ENCODE results near the gene GGA2. TPM values are rescaled to one million over a fixed set of nuclear protein-coding genes. Genes with fewer than 3 reads are reported as not detected.

The GGA2 gene
- total RNA-seq, 4 donors from 2014 or later: 36.5 to 50.5 (median 41.5) TPM

- WGBS, 2 donors (ENCODE audit: low coverage in 1 of 2): 87 to 100% methylated on average over 3 of the region's 5 CpGs
- Histone ChIP-seq H3K4me1 (no peaks in the 10 kb centered on the region), H3K36me3 (peaks cover 0 to 94% of the 10 kb centered on the region in 2 donors), H3K4me3 (no peak overlapping the region), H3K9me3 (no peaks in the 10 kb centered on the region), H3K27me3 (no peaks in the 10 kb centered on the region), H3K27ac (no peak overlapping the region)
- TF ChIP-seq POLR2AphosphoS5 (IDR thresholded peaks at IDR 0.05) (no peak), EP300 (IDR thresholded peaks at IDR 0.05) (no peak), CTCF (IDR thresholded peaks at IDR 0.05) (no peak), POLR2A (IDR thresholded peaks at IDR 0.05) (no peak)
- ATAC-seq: no peak
Observed at GRCh38 chr16:23530062-23530461, 19.8 kb upstream of the GGA2 start.

GRCh38 chr16:23528644-23529310, 18.5 kb upstream of the GGA2 start:
- no peak for ATAC-seq
- H3K4me1 ChIP-seq: no peaks in the 10 kb centered on the region
- no peaks in the 10 kb centered on the region for H3K9me3 ChIP-seq
- TF ChIP-seq POLR2A (IDR thresholded peaks at IDR 0.05): no peak
- no peak for TF ChIP-seq CTCF (IDR thresholded peaks at IDR 0.05)
- no peak for TF ChIP-seq POLR2AphosphoS5 (IDR thresholded peaks at IDR 0.05)
- TF ChIP-seq EP300 (IDR thresholded peaks at IDR 0.05): no peak
- H3K36me3 ChIP-seq: peaks cover 0 to 94% of the 10 kb centered on the region in 2 donors
- no peak overlapping the region for H3K27ac ChIP-seq
- WGBS, 2 donors (ENCODE audit: low coverage in 1 of 2): 89 to 90% methylated on average over 7 to 8 of the region's 10 CpGs
- H3K27me3 ChIP-seq: no peaks in the 10 kb centered on the region
- no peak overlapping the region for H3K4me3 ChIP-seq

GRCh38 chr16:23527961-23528643, 17.8 kb upstream of the GGA2 start:
- no peaks in the 10 kb centered on the region for H3K27me3 ChIP-seq
- ATAC-seq: no peak
- no peak overlapping the region for H3K4me3 ChIP-seq
- TF ChIP-seq POLR2A (IDR thresholded peaks at IDR 0.05): no peak
- no peak for TF ChIP-seq EP300 (IDR thresholded peaks at IDR 0.05)
- TF ChIP-seq POLR2AphosphoS5 (IDR thresholded peaks at IDR 0.05): no peak
- no peak for TF ChIP-seq CTCF (IDR thresholded peaks at IDR 0.05)
- peaks cover 0 to 94% of the 10 kb centered on the region in 2 donors for H3K36me3 ChIP-seq
- H3K4me1 ChIP-seq: no peaks in the 10 kb centered on the region
- WGBS, 2 donors (ENCODE audit: low coverage in 1 of 2): 92 to 97% methylated on average over 5 of the region's 11 CpGs
- H3K27ac ChIP-seq: no peak overlapping the region
- H3K9me3 ChIP-seq: no peaks in the 10 kb centered on the region

- no peak overlapping the region for H3K4me3 ChIP-seq
Observed at GRCh38 chr16:23524886-23525285, 14.6 kb upstream of the GGA2 start.

More at GRCh38 chr16:23524886-23525285, 14.6 kb upstream of the GGA2 start:
- no peak for ATAC-seq
- Histone ChIP-seq H3K27ac (no peak overlapping the region), H3K9me3 (no peaks in the 10 kb centered on the region), H3K36me3 (peaks cover 0 to 79% of the 10 kb centered on the region in 2 donors), H3K27me3 (no peaks in the 10 kb centered on the region), H3K4me1 (no peaks in the 10 kb centered on the region)
- 82 to 100% methylated on average over 2 to 3 of the region's 3 CpGs for WGBS, 2 donors (ENCODE audit: low coverage in 1 of 2)
- TF ChIP-seq POLR2A (IDR thresholded peaks at IDR 0.05) (no peak), POLR2AphosphoS5 (IDR thresholded peaks at IDR 0.05) (no peak), CTCF (IDR thresholded peaks at IDR 0.05) (no peak), EP300 (IDR thresholded peaks at IDR 0.05) (no peak)

Measured in gastroesophageal sphincter (tissue), 4 donors.